Lower leg skin (tissue), 4 donors: Measurements from ENCODE around the gene PRKAG1. TPM values are rescaled to one million over a fixed set of nuclear protein-coding genes. Genes with fewer than 3 reads are reported as not detected.

Experiments
- DNase-seq, 2 donors: peaks; one replicate each; pipeline ENCODE4 v3.0.0-alpha.2; 2019; ENCODE audit warnings: low spot score in 2 of 2
- H3K4me3 ChIP-seq: fragments of 200-600 bp; sonication (generic); 2 replicates; pipeline ENCODE4 v1.5.1; 2017; ENCODE audit warnings: mild to moderate bottlenecking, low read depth; ENCODE audit not compliant: poor library complexity, severe bottlenecking
- POLR2A ChIP-seq, 2 donors: fragments of 450-650 bp; IDR thresholded peaks; one replicate each; pipeline ENCODE4 v1.6.1; 2016 to 2017; ENCODE audit warnings: antibody characterized with exemption in 2 of 2, mild to moderate bottlenecking in 1 of 2, moderate library complexity in 1 of 2
- WGBS, 2 donors: methylation state at CpG; one replicate each; pipeline ENCODE4 v1.1.5; 2018; 5-methylcytosine and 5-hydroxymethylcytosine counted together
- intact Hi-C: fragments of 100-400 bp; cut with DNase I; formaldehyde crosslinking; loops from one replicate; pipeline ENCODE4 v1.15.0; 2023; ENCODE audit warnings: low total_unique reads
- total RNA-seq, 4 donors: library from RNA; depleted of rRNA; stranded (reverse); fragments of >200 nt; gene quantifications; one replicate each; pipeline ENCODE4 v1.1.0, GENCODE V29; 2016
- TF ChIP-seq, protein P1 (sequence below), 3 donors: fragments of 450-650 bp; IDR thresholded peaks; one replicate each; pipeline ENCODE4 v1.5.1; 2016; ENCODE audit warnings: antibody characterized with exemption in 3 of 3, mild to moderate bottlenecking in 3 of 3, moderate library complexity in 2 of 3

Gene PRKAG1
- total RNA-seq, 4 donors from 2014 or later = 30.3 to 57.8 (median 49.2) TPM

- DNase-seq = no peak
- H3K4me3 ChIP-seq = no peak overlapping the region
- intact Hi-C loops = no loop called here
- no peak for TF ChIP-seq POLR2A (IDR thresholded peaks at IDR 0.05)
- TF ChIP-seq, protein P1, sequence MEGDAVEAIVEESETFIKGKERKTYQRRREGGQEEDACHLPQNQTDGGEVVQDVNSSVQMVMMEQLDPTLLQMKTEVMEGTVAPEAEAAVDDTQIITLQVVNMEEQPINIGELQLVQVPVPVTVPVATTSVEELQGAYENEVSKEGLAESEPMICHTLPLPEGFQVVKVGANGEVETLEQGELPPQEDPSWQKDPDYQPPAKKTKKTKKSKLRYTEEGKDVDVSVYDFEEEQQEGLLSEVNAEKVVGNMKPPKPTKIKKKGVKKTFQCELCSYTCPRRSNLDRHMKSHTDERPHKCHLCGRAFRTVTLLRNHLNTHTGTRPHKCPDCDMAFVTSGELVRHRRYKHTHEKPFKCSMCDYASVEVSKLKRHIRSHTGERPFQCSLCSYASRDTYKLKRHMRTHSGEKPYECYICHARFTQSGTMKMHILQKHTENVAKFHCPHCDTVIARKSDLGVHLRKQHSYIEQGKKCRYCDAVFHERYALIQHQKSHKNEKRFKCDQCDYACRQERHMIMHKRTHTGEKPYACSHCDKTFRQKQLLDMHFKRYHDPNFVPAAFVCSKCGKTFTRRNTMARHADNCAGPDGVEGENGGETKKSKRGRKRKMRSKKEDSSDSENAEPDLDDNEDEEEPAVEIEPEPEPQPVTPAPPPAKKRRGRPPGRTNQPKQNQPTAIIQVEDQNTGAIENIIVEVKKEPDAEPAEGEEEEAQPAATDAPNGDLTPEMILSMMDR (IDR thresholded peaks at IDR 0.05) = no peak
- 82 to 91% methylated on average over 15 of the region's 15 CpGs for WGBS, 2 donors
Observed at GRCh38 chr12:49022558-49023178, 4.1 kb upstream of the PRKAG1 start.

DNA sequence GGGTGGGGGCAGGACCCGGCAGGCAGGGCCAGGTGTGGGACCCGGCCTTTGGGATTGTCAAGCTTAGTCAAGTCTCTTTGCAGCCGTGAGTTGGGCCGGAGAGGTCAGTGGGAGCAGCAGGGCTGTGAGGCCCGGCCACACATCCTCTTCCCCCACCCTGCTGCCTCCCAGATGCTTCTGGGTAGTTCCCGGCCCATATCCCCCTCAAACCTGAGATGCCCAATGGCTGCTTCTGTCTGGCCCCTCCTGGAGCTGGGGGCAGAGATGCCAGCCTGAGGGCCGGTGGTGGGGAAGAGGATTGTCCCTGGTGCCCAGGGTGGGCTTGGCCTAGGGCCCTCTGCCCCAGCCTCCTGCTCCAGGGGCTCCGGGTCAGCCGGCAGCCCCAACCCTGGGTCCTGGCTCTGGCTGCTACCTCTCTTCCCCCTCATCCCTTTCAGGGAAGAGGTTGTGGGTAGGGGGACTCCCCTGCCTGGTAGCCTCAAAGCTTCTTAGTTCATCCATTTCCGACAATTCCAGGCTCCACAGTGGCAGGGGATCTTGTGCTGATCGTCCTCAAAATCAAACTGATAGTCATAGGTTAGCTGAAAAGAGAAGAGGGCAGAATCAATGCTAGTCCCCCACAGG is 2.8 kb upstream of the PRKAG1 start:
- WGBS, 2 donors = 78 to 86% methylated on average over 11 of the region's 11 CpGs
- intact Hi-C loops = no loop called here
- no peak overlapping the region for H3K4me3 ChIP-seq
- TF ChIP-seq, protein P1 (IDR thresholded peaks at IDR 0.05) = no peak
- TF ChIP-seq POLR2A (IDR thresholded peaks at IDR 0.05) = no peak
- DNase-seq = peak in 1 of 2 donors; percentile 84

DNA sequence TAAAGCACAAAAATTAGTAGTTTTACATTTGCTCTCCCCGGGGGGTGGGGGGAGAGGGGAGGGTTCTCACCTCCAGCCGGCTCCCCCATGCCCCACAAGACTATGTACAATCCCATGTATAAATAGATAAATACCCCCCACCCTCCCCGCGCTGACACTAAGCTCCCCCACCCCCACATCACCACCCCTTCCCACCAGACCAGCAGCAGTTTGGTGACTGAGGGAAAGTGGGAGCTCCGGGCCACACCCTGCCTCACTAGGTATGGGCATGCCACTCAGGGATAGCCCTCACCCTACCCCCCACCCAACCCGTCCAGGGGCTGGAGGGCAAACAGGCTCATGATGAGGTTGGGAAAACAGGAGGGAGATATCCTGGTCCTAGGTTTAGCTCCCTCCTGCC is 1.9 kb upstream of the PRKAG1 start:
- intact Hi-C loops = no loop called here
- TF ChIP-seq POLR2A (IDR thresholded peaks at IDR 0.05) = no peak
- TF ChIP-seq, protein P1 (IDR thresholded peaks at IDR 0.05) = no peak
- peak in 1 of 2 donors; percentile 82 for DNase-seq
- 74 to 77% methylated on average over 6 of the region's 6 CpGs for WGBS, 2 donors
- no peak overlapping the region for H3K4me3 ChIP-seq

- WGBS, 2 donors = 58 to 59% methylated on average over 10 of the region's 10 CpGs
- intact Hi-C loops = no loop called here
- TF ChIP-seq POLR2A (IDR thresholded peaks at IDR 0.05) = no peak
- TF ChIP-seq, protein P1 (IDR thresholded peaks at IDR 0.05) = no peak
- H3K4me3 ChIP-seq = no peak overlapping the region
- peak in 1 of 2 donors; percentile 85 for DNase-seq
Observed at GRCh38 chr12:49019443-49020324, 1.1 kb upstream of the PRKAG1 start.

- H3K4me3 ChIP-seq = no peak overlapping the region
- TF ChIP-seq, protein P1 (IDR thresholded peaks at IDR 0.05) = no peak
- no peak for TF ChIP-seq POLR2A (IDR thresholded peaks at IDR 0.05)
- 2 to 4% methylated on average over 8 of the region's 8 CpGs for WGBS, 2 donors
- intact Hi-C loops = no loop called here
- no peak for DNase-seq
Observed at GRCh38 chr12:49019120-49019430, 499 bp upstream of the PRKAG1 start.
